HK-2 (cell line): ENCODE results near the gene TMX2.
"Not testable (repeated sequence)": the region's sequence is repeated elsewhere in the genome, so short reads cannot be mapped to it uniquely, and the experiment has no call there.

Experiments
- DNase-seq: peaks from one replicate; pipeline ENCODE4 v3.0.0-alpha.2; 2018; ENCODE audit not compliant: unreplicated experiment

The TMX2 gene

DNA sequence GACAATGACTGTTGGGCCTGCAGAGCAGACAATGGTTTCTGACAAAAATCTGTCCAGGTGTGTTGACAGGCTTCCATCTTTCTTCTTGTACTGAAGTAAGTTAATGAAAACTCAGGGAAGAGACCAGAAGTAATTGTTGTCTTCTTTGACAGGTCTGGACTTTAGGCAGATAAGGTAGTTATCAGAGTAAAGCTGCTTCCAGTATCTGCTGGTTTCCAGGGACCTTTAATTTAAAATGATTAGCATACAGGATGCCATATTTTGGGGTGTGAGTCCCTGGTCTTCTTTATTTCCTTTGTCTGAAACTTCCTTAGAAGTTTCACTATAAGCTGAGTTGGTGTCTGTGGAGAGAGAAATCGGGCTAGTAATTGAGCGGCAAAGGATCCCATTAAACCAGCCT, 1.4 kb downstream of the TMX2 start:
- DNase-seq = no peak

DNA sequence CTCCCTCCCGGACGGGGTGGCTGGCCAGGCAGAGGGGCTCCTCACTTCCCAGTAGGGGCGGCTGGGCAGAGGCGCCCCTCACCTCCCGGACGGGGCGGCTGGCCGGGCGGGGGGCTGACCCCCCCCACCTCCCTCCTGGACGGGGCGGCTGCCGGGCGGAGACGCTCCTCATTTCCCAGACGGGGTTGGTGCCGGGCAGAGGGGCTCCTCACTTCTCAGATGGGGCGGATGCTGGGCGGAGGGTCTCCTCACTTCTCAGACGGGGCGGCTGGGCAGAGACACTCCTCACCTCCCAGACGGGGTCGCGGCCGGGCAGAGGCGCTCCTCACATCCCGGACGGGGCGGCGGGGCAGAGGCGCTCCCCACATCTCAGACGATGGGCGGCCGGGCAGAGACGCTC, 4.3 kb downstream of the TMX2 start:
- DNase-seq = not testable (repeated sequence)

DNA sequence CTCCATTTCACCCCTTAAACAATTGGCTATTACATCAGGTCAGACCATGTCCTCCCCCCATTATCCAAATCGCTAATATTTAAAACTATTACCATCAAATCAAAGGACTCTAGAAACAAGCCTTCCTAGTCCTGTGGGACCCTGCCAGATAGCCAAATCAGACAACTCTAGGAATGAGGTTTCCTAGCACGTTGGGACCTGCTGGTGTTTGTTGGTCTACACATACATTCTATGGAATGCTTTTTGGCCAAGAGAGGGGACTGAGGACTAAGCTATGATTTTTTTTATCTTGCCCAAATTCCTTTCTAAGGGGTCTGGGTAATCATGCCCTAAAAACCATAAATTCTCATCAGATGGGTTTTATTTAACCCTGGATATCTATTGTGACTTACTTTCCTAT, 14.8 kb downstream of the TMX2 start:
- no peak for DNase-seq

DNA sequence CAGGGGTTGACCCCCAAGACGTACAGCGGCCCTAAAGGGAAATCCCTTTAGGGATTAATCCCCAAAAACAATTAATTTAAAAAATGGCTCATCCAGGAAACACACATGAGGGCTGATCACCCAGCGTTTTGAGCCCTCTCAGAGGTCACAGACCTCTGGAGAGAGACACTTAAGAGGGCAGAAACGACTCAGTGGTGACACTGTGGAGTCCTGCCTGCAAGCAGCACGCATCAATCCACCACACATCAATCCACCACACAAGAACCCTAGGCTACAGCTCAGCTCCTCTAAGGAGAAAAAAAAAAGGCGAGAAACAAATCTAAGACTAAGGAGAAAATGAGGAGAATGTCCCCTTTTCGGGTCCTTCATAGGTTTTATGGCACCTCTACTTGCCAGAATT, 16.4 kb downstream of the TMX2 start:
- no peak for DNase-seq

DNA sequence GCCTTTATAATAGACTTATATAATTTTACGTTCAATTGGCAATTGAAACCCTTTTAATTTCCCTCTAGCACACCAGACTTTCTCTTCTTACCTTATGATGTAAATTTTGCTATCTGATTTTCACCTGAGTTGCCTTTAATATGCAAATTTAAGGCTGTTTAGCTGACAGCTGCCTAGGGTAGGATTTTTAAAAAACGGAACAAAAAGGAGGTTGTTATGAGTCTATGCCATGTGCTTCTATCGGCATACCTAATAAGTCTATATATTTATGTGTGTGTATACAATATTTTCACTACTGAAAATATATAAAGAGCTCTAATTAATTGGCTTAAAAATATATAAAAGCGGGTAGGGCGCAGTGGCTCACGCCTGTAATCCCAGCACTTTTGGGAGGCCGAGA, 17.1 kb downstream of the TMX2 start:
- DNase-seq = no peak

DNA sequence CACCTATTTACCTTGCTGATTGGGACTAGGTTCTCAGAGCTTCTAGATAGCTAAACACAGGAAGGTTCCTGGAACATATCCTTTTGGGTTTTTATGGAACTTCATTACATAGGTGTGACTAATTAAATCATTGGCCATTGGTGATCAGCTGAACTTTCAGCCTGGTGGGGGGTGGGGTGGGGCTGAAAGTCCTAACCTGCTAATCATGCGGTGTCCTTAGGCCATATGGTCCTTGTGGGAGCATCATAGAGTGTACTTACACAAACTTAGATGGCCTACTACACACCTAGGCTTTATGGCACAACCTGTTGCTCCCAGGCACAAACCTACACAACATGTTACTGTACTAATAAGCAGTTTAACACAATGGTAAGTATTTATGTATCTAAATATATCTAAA, 20.3 kb downstream of the TMX2 start:
- DNase-seq = no peak

DNA sequence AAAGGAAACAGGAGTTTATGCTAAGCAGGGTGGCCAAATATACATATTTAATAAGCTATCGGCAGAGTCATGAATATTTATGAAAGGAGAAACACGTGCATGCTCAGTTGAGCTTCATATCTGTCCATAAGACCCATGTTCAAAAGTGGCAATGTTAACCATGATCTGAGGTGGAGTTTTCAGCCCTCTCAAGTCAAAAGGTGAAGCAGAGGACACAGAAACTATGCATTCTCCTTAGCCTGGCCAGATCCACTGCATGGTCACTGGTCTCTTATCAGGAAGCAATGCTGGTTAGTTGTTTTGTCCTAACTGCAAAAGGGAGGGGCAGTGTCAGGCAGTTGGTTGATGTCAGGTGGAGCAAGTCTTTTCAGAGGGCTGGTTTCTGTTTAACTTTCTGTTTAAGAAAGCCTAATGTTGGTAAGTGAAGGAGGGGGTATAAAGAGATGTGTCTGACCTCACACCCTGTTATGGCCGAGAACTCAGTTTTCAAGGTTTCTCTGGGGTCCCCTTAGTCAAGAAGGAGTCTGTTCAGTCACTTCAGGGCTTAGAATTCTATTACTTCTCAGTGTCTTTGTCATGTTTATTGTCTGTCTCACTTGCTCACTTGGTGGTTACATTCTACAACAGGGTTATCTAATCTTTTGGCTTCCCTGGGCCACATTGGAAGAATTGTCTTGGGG, 23.4 kb downstream of the TMX2 start:
- no peak for DNase-seq

DNA sequence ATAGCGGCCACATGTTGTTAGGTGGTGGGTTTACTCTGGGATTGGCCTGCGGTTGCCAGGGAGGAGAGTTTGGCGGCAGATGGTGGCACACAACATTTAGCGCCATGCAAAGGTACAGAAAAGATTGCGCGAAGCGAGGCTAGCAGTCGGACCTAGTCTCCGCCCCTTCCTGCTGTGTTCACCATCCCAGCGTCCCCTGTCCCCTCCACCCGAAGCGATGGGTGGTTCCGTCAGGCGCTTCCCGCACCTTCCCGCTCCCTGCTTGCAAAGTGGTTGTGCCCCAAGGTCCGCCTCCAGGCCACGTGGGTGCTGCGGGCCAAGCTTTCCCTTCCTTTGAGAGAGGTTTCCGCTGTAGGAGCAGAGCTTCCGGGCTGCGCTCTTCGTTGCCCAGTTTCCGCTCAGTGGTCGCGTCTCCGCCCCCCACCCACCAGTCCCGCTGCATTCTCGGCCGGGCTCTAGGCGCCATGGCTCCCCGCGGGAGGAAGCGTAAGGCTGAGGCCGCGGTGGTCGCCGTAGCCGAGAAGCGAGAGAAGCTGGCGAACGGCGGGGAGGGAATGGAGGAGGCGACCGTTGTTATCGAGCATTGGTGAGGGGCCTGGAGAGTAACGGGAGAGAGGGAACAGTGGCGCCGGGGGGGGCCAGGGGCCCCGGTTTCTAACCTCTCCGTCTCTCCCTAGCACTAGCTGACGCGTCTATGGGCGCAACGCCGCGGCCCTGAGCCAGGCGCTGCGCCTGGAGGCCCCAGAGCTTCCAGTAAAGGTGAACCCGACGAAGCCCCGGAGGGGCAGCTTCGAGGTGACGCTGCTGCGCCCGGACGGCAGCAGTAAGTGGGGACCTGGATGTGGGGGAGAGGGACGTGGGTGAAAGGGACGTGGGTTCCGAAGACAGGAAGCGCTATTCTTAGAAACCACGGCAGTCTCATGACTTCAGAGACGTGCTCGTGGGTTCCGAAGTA, 29.0 kb downstream of the TMX2 start, which contains the start of gene SELENOH:
TSS of gene SELENOH (plus strand) at position 360 of the 955 bp plus-strand sequence. CDS start at position 465, 105 bp downstream.
- DNase-seq = peak; percentile 93

DNA sequence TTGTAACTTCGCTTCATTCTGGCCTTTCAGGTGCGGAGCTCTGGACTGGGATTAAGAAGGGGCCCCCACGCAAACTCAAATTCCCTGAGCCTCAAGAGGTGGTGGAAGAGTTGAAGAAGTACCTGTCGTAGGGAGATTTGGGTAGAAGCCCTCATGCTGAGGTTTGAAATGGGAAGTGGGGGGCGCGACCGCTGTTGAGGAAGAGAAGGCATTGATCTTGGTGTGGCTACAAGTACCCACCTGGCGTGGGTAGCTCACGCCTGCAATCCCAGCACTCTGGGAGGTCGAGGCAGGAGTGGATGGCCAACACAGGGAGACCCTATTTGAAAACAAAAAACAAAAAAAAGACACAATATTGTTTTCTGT, 29.7 kb downstream of the TMX2 start:
- no peak for DNase-seq

DNA sequence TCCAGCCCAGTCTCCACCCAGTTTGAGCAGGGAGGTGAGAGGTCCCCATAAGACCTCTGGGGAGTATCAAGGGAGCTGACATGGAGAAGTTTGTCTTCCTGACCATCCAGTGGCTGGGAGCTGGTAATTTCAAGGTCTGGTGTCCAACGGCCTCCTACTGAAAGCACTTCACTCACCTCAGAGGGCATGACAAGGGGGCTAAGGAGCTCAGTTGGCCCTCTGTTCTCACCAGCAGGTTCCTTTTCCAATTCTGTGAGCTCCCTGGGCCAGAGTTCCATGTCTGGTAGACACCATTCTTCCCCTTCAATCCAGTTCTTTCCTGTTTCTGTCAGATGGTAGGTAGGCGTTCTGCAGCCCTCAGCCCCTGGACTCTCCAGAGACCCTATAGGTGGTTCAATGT, 32.0 kb downstream of the TMX2 start:
- no peak for DNase-seq

DNA sequence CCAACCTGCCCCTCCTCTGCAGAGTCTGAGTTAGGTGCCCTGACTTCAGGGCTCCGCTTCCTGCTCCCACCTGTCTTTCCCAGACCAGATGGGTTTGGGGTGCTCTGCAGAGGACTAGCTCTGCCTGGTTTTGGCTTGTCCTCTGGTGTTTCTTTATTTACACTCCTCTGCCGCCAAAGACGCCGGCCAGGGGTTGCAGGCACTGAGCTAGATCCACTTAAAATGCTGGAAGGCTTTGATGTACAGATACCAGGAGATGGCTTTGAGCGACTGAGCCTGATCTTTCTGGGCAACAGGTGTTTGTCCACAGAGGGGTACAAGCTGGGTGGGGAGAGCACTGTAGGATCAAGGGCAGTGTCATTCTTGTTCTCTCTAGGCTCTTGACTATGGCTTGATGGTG, 32.8 kb downstream of the TMX2 start:
- no peak for DNase-seq

DNA sequence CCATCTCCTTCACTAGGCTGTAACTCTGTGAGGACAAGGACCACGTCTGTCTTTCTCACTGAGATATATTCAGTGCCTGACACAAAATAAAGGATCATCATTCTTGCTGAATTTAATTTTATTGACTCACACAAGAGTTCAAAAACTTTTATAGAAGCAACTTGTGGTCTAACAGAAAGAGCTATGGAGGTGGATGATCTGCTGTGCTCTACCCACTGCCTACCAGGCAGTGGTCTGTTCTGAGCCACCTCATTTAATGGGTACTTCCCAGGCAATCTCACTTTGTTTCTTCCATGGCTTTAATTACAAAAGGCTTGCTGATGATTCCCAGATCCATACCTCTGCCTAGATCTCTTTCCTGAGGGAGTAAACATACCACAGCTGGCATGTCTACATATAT, 34.5 kb downstream of the TMX2 start:
- DNase-seq = no peak

DNA sequence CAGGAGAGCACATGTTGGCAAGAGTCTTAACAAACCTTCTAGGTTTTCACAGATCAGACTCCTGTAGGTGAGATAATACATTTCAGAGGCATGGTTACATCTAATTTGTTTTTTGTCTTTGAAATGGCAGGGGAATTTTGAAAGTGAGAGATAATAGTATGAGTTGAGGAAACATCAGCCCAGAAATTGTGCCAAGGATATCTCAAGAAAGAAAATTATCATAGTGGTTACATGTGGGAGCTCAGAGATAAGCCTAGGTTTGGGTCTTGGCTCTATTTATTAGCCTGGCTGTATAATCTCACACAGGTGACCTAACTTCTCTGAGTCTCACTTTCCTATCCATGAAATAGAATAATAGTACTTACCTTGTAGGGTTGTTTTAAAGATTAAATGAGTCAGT, 38.8 kb downstream of the TMX2 start:
- DNase-seq = no peak

DNA sequence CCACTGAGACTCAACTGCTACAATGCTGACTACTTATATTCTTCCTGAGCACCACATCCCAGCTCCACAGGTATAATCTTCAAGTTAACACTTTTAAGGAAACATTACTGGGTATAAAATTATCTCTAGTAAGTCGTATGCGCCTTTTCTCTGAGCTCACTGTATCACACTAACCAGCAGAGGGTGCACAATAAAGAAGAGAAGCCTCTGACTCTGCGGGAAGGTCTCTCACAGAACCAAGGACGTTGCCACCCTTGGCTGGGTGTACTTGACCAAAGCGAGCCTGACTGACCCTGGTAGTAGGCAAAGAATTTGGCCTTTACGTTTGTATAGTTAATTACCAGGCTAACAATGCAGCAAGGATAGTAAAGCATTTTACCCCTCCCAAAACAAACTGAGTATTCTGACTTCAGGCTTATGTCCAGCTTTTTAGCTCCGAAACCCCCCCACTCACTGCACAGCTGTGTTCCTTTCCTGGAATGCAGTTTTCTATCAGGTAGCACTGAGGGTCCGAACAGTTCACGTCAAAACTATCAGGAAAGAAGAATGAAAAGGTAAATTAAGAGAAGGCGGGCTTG, 39.4 kb downstream of the TMX2 start, which contains the start of gene BTBD18:
TSS of gene BTBD18 (minus strand) at position 144 of the 578 bp plus-strand sequence. CDS start 631 bp downstream, outside the sequence.
- no peak for DNase-seq

DNA sequence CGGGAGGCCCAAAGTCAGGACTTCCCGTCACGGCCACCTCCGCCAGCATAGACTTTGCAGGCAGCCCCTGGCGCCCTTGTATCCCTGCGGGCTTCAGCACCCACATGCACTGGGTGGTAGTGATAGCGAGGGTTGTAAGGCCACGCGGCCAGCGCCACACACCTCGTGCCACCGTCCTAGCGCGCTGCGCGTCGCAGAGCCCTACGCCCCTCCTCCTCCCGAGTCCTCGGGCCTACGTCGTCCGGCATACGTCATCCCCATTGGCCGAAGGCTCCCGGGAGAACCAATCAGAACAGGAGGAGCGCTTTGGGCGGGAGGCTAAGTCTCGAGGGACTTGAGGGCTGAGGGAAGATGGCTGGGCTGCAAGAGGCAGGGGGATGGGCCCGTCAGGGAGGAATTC, 40.6 kb downstream of the TMX2 start:
- no peak for DNase-seq

DNA sequence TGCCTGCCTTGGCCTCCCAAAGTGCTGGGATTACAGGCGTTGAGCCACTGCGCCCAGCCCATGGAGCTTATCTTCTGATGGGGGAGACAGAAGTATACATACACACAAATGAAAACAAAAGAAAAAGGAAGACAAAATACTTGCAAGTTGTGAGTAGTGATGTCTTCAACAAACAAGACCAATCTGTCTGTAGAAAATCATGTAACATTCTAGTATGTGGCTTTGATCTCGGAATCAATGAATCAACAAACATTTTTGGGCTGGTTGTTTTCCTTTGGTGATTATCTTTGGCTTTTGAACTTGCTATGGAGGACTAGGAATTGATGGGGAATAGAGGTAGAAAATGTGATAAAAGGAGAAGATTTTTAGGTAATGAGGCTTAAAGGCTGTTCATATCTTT, 45.8 kb downstream of the TMX2 start:
- no peak for DNase-seq

DNA sequence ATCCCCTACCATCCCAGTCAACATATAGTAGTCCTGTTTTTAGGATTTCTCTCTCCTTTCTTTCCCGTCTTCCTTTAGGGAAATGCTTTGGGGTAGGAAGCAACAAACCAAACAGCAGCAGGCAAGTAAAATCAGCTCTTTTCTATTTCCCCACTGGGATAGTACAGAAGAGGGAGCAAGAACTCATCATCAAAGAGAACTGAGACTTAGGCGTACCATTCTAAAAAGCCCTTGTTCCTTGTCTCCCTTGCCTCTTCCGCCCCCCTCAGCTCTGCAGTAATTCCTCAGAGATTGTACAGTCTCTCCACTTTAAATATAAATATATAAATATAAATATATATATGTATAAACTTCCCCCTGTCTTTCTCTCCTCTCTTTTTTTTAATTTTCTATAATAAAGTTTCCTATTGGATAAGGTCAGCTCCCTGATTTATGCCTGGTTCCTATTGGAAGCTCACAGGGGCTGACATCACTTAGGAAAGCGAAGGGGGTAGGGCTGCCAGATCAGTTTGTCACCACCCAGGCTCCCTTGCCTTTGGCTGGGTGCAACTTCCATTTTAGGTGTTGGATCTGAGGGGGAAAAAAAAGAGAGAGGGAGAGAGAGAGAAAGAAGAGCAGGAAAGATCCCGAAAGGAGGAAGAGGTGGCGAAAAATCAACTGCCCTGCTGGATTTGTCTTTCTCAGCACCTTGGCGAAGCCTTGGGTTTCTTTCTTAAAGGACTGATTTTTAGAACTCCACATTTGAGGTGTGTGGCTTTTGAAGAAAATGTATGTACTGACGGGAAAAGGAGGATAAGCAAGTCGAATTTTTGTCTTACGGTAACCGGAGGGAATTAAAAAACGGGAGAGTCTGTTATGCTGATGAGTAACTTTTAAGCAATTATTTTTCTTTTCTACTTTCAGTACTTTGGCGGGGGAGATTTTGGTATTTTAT, 49.2 kb downstream of the TMX2 start, which contains the start of gene CTNND1:
TSS of gene CTNND1 (plus strand) at position 502 of the 934 bp plus-strand sequence. CDS start 29,677 bp downstream, outside the sequence.
- peak; percentile 78 for DNase-seq

DNA sequence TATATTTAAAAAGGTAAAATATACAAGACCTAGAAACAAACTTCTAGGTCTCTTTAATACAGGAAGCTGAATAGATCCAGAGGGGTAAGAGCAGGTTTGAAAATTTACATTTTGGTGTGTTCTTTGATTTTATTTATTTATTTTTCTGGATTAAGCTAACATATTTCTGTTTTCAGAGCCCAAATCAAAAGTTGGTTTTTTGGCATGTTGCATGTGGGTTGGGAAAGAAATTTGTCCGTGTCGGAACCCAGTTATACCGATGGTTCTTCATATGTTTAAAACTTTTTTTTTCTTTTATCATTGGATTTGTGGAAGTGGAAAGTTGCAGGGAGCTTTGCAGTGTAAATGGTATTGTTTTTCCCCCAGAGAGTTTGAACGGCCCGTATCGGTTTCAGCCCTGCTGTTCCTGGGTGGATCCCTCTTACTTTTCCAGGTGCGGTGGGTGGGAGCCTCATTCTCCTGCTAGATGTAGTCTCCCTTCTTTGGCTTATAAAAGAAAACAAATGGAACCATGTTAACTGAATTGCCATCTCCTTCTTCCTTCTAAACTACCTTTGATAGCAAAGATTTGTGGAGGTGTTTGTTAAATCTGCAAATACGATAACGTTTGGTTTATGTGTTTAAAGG, 50.0 kb downstream of the TMX2 start:
- DNase-seq = no peak

DNA sequence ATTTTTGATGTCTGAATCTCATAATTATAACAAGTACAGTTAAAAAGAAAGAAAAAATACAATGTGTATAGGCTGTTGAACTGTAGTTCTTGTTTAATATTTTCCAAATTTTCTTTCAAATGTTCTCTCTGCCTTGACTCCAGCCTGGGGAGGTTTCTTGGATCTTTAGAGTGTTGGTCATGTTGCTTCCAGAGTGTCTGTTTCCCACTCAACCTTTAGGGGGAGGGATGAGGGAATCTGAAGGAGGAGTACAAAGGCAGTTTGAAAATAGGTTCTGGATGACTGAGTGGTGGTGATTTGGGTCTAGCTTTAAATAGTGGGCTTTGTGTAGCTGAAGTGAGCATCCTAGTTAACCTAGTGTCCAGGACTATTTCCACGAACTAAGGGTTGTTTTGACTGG, 51.2 kb downstream of the TMX2 start:
- DNase-seq = no peak

DNA sequence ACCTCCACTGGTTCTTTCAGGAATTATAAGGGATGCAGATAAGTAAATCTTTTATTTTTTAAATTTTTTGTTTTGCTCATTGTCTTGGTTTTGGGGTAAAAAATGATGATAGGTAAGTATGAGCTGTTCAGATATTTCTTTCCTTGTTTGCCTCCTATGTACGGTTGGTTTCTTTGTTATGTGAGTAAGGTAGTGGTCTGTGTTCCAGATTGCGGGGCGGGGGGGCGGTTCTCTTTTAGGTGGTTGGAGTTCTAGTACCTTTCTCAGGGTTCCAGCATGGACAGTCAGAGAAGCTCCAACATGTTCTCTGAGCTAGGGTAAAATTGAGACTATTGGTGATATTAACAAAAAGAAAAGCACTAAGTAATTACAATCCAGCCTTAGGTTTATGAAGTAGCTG, 51.6 kb downstream of the TMX2 start:
- DNase-seq = no peak

DNA sequence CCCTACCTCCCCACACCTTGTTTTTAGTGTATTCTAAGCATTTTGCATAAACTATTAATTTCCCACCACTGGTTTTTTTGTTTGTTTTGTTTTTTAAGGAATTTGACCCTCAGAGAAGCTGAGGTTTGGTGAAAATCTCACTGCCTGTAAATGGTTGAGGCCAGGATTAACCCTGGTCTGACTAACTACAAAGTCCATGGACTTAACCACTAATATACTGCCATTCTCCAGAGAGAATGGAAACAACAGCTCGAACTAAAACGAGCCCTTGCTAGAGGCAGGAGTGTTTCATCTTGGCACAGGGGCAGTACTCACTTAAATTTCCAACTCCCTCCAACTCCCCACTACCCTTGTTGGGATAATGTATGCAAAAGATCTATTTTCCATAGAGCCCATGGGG, 52.2 kb downstream of the TMX2 start:
- no peak for DNase-seq
